HEK293T (cell line): Measurements from ENCODE around the gene HDAC8.
"Not testable (repeated sequence)": the region's sequence is repeated elsewhere in the genome, so short reads cannot be mapped to it uniquely, and the experiment has no call there.

Experiments used
- CTCF ChIA-PET: fragments of 350-600 bp; formaldehyde crosslinking; extraction: SDS; loops from one replicate; lab custom pipeline; 2021; ENCODE audit warnings: antibody characterized with exemption, inconsistent platforms; lab: Yijun Ruan, JAX
- POLR2A ChIA-PET: fragments of 350-600 bp; formaldehyde crosslinking; extraction: SDS; loops from one replicate; lab custom pipeline; 2020; ENCODE audit warnings: antibody characterized with exemption, inconsistent platforms; lab: Yijun Ruan, JAX
- DNase-seq: peaks from one replicate; pipeline ENCODE4 v3.0.0; 2012; ENCODE audit warnings: mixed read lengths; ENCODE audit errors: extremely low spot score
- ARNT ChIP-seq: fragments of 450-650 bp; IDR thresholded peaks from 2 replicates; pipeline ENCODE4 v1.6.1; 2017; ENCODE audit warnings: mild to moderate bottlenecking
- BHLHE40 ChIP-seq: fragments of 450-650 bp; IDR thresholded peaks from 2 replicates; pipeline ENCODE4 v1.6.1; 2016; ENCODE audit warnings: mild to moderate bottlenecking, moderate library complexity, borderline replicate concordance
- CTBP1 ChIP-seq: fragments of 450-650 bp; IDR thresholded peaks from 2 replicates; pipeline ENCODE4 v1.6.1; 2016; ENCODE audit warnings: borderline replicate concordance
- ELF4 ChIP-seq: fragments of 450-650 bp; IDR thresholded peaks from 2 replicates; pipeline ENCODE4 v1.6.1; 2017; ENCODE audit warnings: antibody characterized with exemption
- FOXA1 ChIP-seq: fragments of 450-650 bp; IDR thresholded peaks from 2 replicates; pipeline ENCODE4 v1.6.1; 2016; ENCODE audit warnings: mild to moderate bottlenecking
- FOXK2 ChIP-seq: fragments of 450-650 bp; IDR thresholded peaks from 2 replicates; pipeline ENCODE4 v1.6.1; 2016; ENCODE audit warnings: mild to moderate bottlenecking
- FOXM1 ChIP-seq: fragments of 450-650 bp; IDR thresholded peaks from 2 replicates; pipeline ENCODE4 v1.6.1; 2017; ENCODE audit warnings: mild to moderate bottlenecking, borderline replicate concordance
- HDGF ChIP-seq: fragments of 450-650 bp; IDR thresholded peaks from 2 replicates; pipeline ENCODE4 v1.6.1; 2017; ENCODE audit warnings: antibody characterized with exemption, borderline replicate concordance
- L3MBTL2 ChIP-seq: fragments of 450-650 bp; conservative IDR thresholded peaks from 2 replicates; pipeline ENCODE4 v1.6.1; 2016; ENCODE audit warnings: mild to moderate bottlenecking
- LEF1 ChIP-seq: fragments of 450-650 bp; IDR thresholded peaks from 2 replicates; pipeline ENCODE4 v1.6.1; 2017; ENCODE audit warnings: mild to moderate bottlenecking, borderline replicate concordance
- NFRKB ChIP-seq: fragments of 450-650 bp; IDR thresholded peaks from 2 replicates; pipeline ENCODE4 v1.6.1; 2016; ENCODE audit warnings: mild to moderate bottlenecking, moderate library complexity
- SP1 ChIP-seq: fragments of 450-650 bp; IDR thresholded peaks from 2 replicates; pipeline ENCODE4 v1.6.1; 2017
- SUZ12 ChIP-seq: fragments of 450-650 bp; IDR thresholded peaks from 2 replicates; pipeline ENCODE4 v1.6.1; 2016; ENCODE audit warnings: mild to moderate bottlenecking
- TARDBP ChIP-seq: fragments of 450-650 bp; IDR thresholded peaks from 2 replicates; pipeline ENCODE4 v1.6.1; 2016
- ZNF384 ChIP-seq: fragments of 450-650 bp; IDR thresholded peaks from 2 replicates; pipeline ENCODE4 v1.6.1; 2016
- TF ChIP-seq, protein P1 (sequence below): fragments of 450-650 bp; IDR thresholded peaks from 2 replicates; pipeline ENCODE4 v1.6.1; 2016

Gene HDAC8

GRCh38 chrX:72461766-72462165, 110.9 kb downstream of the HDAC8 start:
- TF ChIP-seq HDGF (no peak), ZNF384 (no peak), FOXA1 (no peak), ELF4 (no peak), CTBP1 (no peak), NFRKB (no peak), BHLHE40 (no peak), L3MBTL2 (no peak), TARDBP (no peak), SUZ12 (no peak), LEF1 (no peak), SP1 (no peak), ARNT (no peak), FOXM1 (no peak), FOXK2 (no peak)
- TF ChIP-seq, protein P1, sequence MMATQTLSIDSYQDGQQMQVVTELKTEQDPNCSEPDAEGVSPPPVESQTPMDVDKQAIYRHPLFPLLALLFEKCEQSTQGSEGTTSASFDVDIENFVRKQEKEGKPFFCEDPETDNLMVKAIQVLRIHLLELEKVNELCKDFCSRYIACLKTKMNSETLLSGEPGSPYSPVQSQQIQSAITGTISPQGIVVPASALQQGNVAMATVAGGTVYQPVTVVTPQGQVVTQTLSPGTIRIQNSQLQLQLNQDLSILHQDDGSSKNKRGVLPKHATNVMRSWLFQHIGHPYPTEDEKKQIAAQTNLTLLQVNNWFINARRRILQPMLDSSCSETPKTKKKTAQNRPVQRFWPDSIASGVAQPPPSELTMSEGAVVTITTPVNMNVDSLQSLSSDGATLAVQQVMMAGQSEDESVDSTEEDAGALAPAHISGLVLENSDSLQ, result no peak
- DNase-seq, result no peak
- POLR2A ChIA-PET, result no interaction called here
- CTCF ChIA-PET, result no interaction called here

GRCh38 chrX:72461288-72461687, 111.4 kb downstream of the HDAC8 start:
- TF ChIP-seq L3MBTL2 (no peak), NFRKB (no peak), SP1 (no peak), ZNF384 (no peak), FOXM1 (no peak)
- no peak for DNase-seq
- ChIA-PET CTCF (no interaction called here), POLR2A (no interaction called here)

DNA sequence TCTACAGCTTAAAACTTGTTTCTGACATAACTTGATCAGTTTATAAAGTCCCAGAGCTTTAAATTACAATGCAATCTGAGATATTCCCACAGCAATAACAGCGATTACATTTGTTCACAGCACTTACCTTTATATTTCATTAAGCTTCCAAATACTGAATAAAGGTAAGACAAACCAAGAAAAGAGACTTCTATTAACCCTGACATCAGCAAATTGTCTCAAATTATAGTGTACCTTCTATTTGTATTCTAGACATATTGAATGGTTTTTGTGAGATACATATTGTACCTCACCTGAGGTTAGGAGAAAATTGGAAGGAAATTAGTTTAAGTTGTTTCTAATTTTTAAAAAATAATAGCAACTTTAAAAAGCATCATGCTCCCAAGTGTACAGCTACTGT, 111.9 kb downstream of the HDAC8 start:
- ChIA-PET POLR2A (no interaction called here), CTCF (no interaction called here)
- TF ChIP-seq SUZ12 (no peak), LEF1 (no peak), CTBP1 (no peak), FOXK2 (no peak), NFRKB (no peak), ARNT (no peak), ZNF384 (no peak), HDGF (no peak), ELF4 (no peak), FOXM1 (no peak), BHLHE40 (no peak)
- DNase-seq, result no peak

DNA sequence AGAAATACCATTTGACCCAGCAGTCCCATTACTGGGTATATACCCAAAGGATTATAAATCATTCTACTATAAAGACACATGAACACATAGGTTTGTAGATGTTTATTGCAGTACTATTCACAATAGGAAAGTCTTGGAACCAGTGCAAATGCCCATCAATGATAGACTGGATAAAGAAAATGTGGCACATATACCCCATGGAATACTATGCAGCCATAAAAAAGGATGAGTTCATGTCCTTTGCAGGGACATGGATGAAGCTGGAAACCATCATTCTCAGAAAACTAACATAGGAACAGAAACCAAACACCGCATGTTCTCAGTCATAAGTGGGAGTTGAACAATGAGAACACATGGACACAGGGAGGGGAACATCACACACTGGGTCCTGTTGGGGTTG, 123.6 kb downstream of the HDAC8 start:
- CTCF ChIA-PET, POLR2A ChIA-PET, DNase-seq: not testable (repeated sequence)

GRCh38 chrX:72440764-72441163, 131.9 kb downstream of the HDAC8 start:
- CTCF ChIA-PET, DNase-seq, POLR2A ChIA-PET: not testable (repeated sequence)

DNA sequence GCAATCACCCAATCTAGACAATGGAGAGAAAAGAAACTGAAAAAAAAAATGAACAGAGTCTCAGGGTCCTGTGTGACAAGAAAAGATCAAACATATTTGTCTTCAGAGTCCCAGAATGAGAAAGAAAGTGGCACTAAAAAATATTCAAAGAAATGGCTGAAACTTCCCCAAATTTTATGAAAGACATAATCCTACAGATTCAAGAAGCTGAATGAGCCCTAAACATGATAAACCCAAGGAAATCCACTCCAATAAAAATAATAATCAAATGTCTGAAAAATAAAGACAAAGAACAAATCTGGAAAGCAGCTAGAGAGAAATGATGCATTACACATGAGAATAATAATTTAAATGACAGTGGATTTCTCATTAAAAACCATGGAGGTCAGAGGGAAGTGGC, 136.6 kb downstream of the HDAC8 start:
- TF ChIP-seq TARDBP, result no peak
- TF ChIP-seq SUZ12, result no peak
- TF ChIP-seq FOXA1, result no peak
- no peak for TF ChIP-seq BHLHE40
- no peak for TF ChIP-seq L3MBTL2
- TF ChIP-seq FOXM1, result no peak
- no peak for TF ChIP-seq FOXK2
- no peak for TF ChIP-seq ELF4
- TF ChIP-seq HDGF, result no peak
- ChIA-PET CTCF (no interaction called here), POLR2A (interaction anchor here (0.7 kb wide), 1 partner anchor 278 kb away, joined by 3 read pairs; the partner anchor contains the start of gene PHKA1)
- no peak for DNase-seq

GRCh38 chrX:72430405-72430968, 142.2 kb downstream of the HDAC8 start:
- ChIA-PET CTCF (no interaction called here), POLR2A (no interaction called here)
- TF ChIP-seq BHLHE40 (no peak), ZNF384 (no peak), SUZ12 (no peak), ARNT (no peak), CTBP1 (no peak), FOXA1 (no peak), NFRKB (no peak), LEF1 (no peak), FOXM1 (no peak), ELF4 (no peak), TARDBP (no peak), SP1 (no peak), L3MBTL2 (no peak), FOXK2 (no peak), HDGF (no peak)
- TF ChIP-seq, protein P1, result no peak
- no peak for DNase-seq

DNA sequence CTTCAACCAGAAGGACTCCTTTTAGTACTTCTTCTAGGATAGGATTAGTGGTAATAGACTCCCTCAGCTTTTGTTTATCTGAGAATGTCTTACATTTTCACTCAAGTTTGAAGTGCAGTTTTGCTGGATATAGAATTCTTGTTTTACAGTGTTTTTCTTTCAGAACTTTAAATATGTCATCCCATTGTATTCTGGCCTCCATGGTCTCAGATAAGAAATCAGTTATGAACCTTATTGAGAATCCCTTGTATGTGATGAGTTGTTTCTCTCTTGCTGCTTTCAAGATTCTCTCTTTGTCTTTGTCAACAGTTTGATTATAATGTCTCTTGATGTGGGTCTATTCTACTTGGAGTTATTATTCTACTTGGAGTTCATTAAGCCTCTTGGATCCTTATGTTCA, 150.8 kb downstream of the HDAC8 start:
- ChIA-PET CTCF (no interaction called here), POLR2A (no interaction called here)
- TF ChIP-seq NFRKB (no peak), ZNF384 (no peak), CTBP1 (no peak), SP1 (no peak), ELF4 (no peak), HDGF (no peak), BHLHE40 (no peak), FOXA1 (no peak), LEF1 (no peak), ARNT (no peak), FOXK2 (no peak)
- DNase-seq, result no peak
